KG1 (cell line): ENCODE data around the gene SNX5.

Experiments used
- DNase-seq: peaks from one replicate; lab custom pipeline; 2025; lab: John Stamatoyannopoulos, UW

SNX5 gene

DNA sequence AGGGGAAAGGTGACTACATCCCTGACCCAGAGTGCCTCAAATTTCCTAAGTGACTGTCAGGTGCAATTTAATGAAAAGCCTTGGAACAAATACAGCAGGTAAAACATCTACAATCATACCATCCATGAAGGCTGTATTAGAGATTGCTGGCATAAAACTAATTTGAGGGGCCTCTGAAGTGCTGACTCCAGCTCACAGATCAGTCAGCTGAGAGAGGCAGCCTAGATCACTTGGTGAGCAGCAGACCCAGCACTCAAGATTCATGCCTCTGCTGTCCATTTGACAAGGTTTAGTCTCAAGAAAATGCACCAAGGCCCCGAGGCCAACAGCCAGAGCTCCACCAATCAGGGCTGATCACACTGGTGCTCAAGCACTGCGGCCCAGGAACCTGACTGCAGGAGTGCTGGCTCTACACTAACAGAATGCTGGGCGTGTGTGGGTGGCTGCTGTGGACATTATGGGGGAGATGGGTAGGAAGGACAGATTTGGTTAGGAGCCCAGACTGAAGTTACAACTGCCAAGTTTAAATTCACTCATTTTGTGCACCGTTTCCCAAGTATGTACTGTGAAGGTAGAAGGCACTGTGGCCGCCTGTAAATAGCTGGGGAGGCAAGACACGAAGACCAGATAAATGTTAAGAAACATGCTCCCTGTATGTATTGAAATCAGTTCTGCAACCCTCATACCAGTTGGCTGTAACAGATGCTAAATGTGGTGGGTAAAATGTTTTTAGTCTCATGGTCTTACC lies 28.2 kb downstream of the SNX5 start:
- DNase-seq: no peak

DNA sequence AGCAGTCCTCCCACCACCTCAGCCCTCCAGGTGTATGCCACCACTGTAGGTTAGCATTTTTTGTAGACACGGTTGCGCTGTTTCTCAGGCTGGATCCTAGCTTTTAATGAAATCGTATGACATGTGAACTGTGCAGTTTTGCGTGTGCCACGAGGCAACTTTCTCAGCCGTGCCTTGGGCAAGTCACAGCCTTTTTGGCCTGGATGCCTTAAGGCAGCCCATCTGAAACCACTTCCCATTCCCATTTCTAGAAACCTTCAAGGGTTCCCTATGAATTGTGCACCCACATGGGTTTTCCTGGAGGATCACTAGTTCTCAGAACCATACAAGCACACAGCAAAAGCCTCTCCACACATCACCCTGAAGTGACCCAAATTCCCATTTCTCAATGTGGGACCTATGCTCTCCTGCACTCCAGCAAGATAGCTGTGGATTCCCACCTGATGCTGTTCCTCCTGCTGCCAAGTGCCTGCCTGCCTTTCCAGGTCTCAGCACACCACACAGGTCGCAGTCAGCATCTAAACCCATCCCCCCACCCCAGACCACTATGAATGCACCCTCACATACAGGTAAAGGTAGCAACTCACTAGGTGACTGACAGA lies 28.9 kb downstream of the SNX5 start:
- DNase-seq: no peak

DNA sequence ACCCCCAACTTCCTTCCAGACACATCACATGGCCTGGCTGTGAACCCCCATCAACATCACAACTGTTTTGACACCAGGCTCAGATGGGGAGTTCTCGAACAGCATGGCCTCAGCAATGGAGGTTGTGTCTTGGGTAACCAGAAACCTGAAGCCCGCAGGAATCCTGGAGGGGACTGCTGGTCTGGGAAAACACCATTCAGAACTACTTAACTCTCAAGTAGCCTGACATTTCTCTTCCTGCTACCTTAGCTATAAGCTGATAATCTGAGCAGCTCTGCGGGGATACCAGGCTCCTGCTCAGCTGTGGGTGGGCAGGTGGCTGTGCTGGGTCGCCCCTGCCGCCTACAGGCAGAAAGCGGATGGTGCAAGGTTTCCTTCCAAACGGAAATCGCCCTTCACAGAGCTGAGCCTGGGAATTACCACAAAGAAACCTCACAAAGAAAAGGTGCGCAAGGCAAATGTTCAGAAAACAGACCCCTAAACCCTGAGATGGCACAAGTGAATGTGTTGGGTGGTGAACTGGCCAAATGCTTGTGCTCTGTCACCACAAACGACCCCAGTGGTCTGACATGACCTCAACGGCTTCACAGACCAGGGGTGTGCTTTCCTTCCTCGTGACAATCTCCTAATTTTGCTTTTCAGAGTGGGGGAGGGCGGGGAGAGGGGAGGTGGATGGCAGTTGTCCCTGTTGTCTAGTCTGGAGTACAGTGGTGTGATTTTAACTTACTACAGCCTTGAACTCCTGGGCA lies 29.5 kb downstream of the SNX5 start:
- peak; percentile 40 for DNase-seq

DNA sequence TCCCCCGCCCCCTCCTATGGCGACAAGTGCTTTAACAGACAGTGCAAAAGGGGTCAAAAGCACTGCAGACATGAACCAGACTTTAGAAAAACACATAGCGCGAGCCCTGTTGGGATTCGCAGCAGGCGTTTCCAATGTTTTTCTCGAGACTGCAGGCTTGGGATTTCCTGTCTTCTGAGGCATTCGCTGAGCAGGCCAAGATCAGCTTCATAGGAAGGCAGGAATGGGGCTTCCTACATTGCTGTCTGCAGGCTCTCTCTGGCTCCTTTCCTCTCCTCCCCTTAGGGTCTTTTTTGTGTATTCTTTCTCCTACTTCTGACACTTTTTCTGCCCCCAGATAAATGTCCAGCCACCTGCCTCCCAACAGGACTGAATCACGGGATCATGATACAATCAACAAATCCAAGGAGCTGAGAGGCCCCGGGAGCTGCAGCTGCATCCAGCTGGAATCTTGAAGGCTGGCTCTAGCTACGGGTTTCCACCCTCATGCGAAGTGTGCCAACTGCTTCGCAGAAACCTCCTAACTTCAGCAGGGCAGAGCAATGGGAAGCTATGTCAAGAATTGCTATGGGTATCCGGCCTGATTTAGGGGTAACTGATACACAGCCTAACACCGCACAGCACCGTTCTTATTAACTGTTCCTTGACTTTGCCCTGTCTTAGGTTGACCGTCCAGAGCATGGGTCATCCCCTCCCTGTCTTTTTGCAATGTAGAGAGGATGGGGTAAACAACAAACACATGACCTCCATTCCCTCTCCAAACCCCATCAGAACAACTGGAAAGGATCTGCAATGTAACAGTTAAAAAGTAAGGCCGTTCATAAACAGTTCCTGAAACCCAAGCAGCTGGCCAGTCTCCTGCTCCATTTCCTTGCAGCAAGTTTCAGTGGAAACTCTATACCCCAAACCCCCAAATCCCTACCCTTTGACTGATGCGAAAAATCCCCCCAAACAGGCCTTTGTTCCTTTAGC lies 31.5 kb downstream of the SNX5 start:
- DNase-seq: no peak

DNA sequence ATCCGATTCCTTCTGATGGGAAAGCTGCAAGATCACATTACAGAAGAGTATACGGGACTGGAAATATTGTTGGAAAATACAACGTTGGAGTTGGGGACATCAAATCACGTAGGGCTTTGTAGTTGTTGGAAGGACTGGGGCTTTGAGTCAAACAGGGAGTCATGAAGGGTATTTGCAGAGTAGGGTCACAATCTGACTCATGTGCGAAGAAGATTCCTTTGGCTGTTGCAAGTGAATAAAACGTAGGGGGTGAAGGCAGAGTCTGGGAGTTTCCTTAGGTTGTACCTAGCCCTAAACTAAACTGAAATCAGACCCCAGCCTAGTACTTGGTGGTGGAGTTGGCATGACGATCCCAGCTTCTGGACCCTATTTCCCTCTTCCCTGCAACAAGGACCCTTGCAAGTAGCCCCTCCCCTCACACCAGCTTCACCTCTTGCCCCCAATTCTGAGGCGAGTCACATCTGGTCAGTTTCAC lies 32.3 kb downstream of the SNX5 start:
- no peak for DNase-seq

DNA sequence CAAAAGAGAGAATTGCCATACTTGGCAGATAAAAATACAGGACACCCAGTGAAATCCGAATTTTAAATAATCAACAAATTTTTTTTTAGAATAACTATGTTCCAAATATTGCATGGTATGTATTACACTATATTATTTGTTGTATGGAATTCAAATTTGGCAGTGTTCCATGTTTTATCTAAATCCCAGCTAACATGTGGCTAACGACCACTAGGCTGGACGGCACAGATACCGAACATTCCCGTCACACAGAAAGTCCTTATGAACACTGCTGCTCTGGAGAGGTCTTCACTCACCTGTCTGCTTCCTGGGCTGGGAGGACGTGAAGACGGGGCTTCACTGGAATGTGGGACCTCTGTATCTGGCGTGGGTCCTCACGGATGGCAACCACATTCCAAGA lies 32.8 kb downstream of the SNX5 start:
- no peak for DNase-seq

DNA sequence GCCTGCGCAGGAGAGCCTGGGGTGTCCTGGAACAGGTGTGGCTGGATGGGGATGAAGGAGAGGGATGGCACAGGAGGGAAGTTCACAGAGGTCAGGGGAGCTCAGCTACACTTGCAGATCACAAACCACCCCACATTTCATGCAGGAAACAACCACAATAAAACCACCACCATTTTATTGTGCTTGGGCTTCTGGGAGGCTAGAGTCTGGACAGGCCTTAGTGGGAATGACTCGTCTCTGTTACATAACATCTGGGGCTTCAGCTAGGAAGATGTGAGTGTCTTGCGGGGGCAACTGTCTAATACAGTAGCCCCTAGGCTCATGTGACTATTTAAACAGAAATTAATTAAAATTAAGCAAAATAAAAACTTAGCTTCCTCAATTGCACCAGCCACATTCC lies 33.4 kb downstream of the SNX5 start:
- DNase-seq: no peak

DNA sequence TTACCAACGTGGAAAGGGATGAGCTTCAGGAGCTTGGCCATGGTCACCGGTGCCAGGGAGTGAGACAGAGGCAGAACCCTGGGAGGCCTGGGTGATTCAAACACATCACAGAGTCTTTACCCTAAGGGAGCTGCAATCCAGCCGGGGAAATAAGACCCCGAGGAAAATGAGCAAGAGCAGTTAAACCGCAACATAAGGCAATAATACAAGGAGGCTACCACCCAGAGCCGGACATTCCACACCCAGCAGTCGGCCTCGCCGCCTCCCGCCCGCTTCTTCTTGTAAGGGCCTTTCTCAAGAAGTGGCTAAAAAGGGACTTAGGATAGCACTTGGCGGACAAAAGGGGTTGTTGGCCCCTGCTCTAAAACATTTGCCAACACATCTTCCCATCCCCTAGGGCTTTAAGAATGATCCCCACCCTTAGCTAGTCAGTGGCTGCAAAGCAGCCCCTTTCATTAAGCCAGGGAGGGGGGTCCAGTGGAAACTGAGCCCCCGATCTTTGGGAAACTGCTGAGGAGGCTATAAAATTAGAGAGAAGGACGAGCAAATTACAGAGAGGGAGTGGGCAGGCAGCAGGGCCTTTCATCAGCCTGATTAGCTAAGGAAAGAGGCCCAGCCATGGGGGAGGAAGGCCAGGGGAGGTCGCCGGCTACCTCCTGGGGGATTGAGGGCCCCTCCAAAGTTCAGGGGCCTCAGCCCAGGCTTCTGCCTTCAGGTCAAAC lies 34.3 kb downstream of the SNX5 start:
- DNase-seq: no peak

DNA sequence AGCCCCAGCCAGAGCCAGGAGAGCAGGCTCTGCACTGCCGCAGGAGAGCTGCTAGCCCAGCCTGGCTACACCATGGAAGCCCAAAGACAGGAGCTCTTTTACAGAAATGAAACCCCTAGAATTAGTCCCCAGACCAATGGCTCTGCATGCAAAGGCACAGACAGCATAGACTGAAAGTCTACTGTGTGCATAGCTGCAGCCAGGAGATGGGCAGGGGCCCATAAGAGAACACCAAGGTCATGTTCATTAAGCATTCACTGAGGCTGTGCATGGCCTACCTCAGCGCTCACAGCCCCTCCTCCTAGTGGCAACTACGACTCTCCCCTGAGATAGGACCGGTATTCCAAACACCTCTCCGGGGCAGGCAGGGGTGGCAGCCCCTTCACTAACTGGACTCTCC lies 34.9 kb downstream of the SNX5 start:
- DNase-seq: no peak

DNA sequence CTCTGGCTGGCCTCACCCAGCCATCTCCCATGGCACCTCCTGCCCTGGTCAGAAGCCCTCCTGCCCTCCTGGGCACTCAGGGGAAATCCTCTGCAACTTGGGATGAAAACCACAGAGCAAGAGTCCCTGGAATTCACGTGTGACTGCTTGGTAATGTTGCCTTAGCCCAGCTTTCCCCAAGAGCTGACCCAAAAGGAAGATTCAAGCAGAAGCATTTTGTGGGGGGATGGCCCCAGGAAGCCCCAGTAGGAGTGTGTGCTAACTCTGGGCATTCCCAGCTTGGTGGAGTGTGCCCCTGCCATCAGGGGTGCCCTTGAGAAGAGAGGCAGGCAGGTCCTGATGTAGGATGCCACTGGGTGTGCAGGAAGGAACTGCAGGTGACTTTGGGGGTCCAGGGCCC lies 35.5 kb downstream of the SNX5 start:
- DNase-seq: no peak

DNA sequence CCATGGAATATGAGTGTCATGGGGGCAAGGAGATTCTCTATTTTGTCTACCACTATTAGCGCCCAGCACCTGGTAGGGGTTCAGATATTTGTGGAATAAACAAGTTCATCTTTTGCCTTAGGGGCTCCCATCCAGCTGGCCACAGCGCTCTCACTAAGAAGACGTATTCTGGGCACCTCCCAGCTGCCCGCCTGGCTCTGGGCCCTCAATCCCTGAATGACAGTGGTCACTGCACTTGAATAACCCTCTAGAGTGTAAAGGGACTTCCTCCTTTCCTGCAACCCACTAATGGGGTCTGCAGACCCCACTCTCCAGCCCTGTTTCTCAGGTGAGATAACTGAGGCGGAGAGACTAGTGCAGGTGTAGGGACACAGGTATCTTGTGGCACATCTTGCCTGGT lies 36.2 kb downstream of the SNX5 start:
- DNase-seq: no peak

DNA sequence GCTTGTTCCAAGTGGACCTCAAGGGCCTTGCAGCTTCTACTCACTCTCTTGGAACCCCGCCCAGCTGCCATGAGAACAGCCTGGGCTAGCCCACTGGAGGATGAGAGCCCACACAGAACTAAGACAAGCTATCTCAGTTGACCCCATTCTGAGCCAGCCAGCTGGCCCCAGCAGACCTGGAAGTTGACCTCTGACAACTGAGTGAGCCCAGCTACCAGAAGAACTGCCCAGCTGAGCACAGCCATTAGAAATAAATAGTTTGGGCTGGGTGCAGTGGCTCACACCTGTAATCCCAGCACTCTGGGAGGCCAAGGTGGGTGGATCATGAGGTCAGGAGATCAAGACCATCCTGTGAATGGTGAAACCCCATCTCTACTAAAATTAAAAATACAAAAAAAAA lies 37.1 kb downstream of the SNX5 start:
- DNase-seq: no peak

DNA sequence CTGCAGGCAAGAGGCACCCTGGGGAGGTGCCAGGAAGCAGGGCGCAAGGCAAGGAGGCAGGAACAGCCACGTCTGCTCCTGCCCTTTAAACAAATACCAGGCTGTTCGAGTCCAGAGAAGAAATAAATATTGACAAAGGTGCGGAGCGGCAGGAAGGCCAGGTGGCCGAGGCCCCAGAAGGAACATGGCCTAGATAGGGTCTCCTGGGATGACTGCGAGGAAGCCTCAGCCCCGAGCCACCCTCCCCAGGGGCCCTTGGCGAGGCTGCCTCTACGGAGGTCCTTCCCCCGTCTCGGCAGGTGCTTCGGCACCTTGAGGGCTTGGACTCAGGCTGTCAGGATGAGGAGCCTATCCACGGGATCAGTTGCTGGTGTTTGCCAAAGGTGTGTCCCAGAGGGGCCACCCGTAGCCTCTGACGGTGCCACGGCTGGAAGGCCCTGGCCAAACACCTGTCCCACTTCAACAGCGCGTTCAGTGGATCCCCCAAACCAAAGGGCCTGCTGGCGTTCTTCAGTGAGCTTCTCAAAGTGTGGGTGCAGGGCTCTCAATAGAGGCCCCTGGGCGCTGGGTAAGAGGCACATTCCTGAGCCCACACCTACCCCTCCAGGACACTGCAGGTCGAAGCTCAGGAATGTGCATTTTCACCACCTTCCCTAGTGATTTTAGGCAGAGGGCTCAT lies 39.8 kb downstream of the SNX5 start:
- no peak for DNase-seq

DNA sequence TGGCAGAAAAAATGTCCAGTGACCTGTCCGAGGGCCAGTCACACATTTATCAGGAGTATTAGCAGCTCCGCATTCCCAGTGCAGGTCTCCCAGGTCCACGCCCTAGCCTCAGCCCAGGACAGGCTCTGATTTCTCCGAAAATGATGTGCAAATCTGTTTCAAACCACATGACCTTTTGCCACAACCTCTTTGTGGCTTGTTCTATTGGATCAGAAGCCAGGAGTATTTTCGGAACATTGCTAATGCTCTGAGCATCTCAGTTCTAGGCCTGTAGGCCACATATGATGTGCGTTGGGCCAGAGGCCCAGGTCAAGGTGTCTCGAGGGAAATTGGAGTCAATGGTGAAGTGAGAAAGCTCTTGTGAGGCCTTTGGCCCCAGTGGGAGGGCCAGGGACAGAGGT lies 40.4 kb downstream of the SNX5 start:
- DNase-seq: no peak

DNA sequence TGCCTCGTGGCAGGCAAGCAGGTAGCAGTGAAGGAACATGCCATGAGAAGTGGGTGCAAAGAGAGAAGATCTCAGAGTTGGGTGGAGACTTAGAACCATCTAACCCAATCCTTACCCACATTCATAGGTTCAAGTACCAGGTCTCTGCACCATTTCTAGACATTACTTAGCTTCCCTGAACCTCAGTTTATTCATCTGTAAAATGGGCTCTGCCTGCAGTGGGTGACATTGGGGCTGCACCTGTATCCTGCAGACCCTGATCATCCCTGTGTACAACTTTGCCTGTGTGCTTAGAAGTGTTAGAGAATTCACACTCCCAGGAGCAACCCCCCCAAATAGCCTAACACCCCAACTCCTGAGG lies 42.7 kb downstream of the SNX5 start:
- no peak for DNase-seq

DNA sequence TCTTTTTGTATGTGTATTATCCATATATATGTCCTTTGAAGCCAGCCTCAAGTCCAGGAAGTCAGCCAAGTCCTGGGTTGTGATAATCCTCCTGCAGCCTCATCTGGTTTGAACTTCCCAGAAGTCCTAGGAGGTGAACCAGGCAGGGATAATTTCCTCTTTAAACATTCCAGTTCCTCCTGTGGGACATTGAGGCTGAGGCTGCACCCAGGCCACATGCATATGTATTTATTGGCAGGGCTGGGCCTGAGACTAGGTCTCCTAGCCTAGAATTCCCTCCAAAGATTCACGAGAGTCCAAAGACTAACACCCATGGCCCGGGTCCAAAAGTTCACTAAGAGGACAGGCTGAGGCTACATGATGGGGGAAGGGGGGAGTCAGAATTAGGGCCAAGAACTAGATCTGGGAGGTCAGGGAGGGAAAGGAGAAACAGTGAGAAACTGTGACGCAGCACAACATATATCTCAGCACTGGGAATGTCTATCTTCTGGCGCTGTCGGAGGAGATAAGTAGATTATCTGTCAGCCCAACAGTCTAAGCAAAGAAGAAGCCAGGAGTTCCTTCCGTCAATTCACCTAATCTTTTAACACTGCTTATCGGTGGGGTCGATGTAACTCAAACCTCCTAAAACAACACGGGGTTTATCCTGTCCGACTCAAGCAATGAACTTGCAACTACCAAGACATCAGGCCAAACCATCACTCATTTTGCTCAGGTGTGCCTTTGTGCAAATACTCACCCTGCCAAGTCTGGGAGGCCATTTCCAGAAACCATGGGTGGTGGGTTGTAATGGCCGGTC lies 43.3 kb downstream of the SNX5 start:
- no peak for DNase-seq

DNA sequence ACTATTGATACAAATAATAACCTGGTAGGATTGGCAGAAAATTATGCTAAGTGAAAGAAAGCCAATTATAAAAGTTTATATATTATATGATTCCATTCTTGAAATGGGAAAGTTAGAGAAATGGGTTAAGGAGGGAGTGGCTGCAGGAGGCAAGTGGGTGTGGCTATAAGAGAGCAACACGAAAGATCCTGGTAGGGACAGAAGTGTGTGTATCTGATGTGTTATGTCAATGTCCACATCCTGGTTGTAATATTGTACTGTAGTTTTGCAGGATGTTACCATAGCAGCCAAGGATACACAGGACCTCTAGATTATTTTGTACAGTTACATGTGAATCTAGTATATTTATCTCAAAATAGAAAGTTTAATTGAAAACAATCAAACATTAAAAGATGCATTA lies 46.8 kb downstream of the SNX5 start:
- no peak for DNase-seq

DNA sequence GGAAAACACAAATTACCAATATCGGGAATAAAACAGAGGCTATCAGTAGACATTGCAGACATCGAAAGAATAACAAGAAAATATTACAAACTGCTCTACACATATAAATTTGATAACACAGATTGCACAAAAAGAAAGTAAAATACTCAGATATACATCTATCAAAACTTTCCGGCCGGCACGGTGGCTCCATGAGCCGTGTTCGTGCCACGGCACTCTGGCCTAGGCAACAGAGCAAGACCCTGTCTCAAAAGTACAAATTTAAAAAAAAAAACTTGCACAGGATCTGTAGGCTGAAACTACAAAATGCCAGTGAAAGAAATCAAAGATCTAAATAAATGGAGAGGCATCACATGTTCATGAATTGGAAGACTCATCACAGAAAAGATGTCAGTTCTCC lies 49.4 kb downstream of the SNX5 start:
- no peak for DNase-seq

DNA sequence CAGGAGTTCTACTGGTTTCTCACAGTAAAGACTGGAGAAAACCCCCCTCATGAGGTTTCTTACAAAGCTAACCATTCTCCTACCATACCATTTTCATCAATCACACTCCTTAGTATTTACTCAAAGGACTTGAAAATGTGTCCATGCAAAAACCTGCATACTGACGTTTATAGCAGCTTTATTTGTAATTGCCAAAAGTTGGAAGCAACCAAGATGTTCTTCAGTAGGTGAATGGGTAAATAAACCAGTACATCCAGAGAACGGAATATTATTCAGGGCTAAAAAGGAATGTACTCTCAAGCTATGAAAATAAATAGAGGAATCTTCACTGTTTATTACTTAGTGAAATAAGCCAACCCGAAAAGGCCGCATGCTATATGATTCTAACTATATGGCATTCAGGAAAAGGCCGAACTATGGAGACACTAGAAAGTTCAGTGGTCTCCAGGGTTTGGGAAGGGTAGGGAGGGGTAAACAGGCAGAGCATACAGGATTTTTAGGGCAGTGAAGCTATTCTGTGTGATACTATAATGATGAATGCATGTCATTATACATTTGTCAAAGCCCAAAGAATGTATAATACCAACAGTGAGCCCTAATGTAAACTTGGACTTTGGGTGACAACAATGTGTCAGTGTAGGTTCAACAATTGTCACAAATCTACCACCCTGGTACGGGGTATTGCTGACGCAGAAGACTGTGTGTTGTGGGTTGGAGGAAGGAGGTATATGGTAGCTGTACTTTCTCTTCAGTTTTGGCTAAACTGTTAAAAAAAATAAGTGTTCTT lies 50.6 kb downstream of the SNX5 start:
- no peak for DNase-seq
